ENCODE measurements around the gene JMJD8. TPM values are rescaled to one million over a fixed set of nuclear protein-coding genes. Genes with fewer than 3 reads are reported as not detected.
"Not testable (repeated sequence)": the region's sequence is repeated elsewhere in the genome, so short reads cannot be mapped to it uniquely, and the experiment has no call there.

The JMJD8 gene
- total RNA-seq, 2 experiments from 2014 or later: 22.0 to 23.6 TPM

DNA sequence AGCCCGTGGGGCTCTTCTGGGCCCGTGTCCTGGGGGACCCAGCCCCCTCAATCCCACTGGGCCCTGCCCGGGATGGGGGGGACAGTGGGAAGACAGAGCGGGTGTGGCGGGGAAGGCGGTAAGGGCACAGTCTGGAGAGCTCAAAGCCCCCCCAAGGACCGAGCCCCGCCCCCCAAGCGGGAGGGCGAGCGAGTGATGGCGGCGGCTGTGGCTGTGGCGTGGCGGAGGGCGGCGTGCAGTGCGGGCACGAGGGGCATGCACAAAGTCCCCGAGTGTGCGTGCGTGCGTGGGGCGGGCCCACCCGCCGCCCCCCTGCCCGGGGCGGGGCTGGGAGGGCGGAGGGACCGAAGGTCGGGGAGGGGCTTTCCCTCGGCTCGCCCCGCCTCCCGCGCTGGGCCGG is 9.6 kb upstream of the JMJD8 start:
- POLR2A ChIA-PET: interaction anchor here (1.8 to 4.1 kb wide), 3 partner anchors 10 to 27 kb away, joined by 6 to 55 read pairs (median 7); partner anchors contain the start of genes ANTKMT, JMJD8 and STUB1

DNA sequence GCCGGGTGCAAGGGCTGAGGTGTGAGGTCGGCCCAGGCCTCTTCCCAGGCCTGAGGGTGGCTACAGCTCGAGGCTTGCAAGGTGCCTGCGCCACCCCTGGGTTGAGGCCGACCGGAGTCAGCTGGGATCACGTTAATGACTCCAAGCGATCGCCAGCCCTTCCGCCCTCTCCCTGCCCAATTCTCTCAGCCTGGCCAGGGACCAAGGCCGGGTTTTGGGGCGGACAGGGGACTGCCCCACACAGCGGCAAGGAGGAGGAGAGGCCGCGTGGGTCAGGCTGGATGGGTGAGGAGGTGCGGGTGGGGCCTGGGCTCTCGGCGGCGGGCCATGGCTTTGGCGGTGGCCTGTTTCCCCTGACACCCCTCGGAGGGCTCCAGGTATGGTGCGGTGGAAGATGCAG is 9.2 kb upstream of the JMJD8 start:
- no peaks in the 10 kb centered on the region for H3K27me3 ChIP-seq (ENCODE audit: control insufficient read depth in 1 of 2, insufficient read depth in 2 of 2, low read length in 2 of 2)
- no peaks in the 10 kb centered on the region for H3K9me3 Mint-ChIP-seq
- peak overlapping the region; percentile 80 for H3K4me3 Mint-ChIP-seq
- peak in 1 of 14 experiments; percentile 57 for DNase-seq
- H3K4me1 Mint-ChIP-seq (ENCODE audit: low read depth): peaks cover 22% of the 10 kb centered on the region
- TF ChIP-seq, protein P1, sequence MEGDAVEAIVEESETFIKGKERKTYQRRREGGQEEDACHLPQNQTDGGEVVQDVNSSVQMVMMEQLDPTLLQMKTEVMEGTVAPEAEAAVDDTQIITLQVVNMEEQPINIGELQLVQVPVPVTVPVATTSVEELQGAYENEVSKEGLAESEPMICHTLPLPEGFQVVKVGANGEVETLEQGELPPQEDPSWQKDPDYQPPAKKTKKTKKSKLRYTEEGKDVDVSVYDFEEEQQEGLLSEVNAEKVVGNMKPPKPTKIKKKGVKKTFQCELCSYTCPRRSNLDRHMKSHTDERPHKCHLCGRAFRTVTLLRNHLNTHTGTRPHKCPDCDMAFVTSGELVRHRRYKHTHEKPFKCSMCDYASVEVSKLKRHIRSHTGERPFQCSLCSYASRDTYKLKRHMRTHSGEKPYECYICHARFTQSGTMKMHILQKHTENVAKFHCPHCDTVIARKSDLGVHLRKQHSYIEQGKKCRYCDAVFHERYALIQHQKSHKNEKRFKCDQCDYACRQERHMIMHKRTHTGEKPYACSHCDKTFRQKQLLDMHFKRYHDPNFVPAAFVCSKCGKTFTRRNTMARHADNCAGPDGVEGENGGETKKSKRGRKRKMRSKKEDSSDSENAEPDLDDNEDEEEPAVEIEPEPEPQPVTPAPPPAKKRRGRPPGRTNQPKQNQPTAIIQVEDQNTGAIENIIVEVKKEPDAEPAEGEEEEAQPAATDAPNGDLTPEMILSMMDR (IDR thresholded peaks at IDR 0.05): no peak
- H3K36me3 ChIP-seq (ENCODE audit: insufficient read depth, low read length): no peaks in the 10 kb centered on the region
- H3K27ac ChIP-seq (ENCODE audit: low read depth in 1 of 2, low read length in 2 of 2): no peak overlapping the region
- H3K36me3 Mint-ChIP-seq (ENCODE audit: low read depth): peaks cover 5% of the 10 kb centered on the region
- peaks cover 58% of the 10 kb centered on the region for H3K4me1 ChIP-seq (ENCODE audit: insufficient read depth, low read length)
- peaks cover 0 to 7% of the 10 kb centered on the region in 2 experiments for H3K9me3 ChIP-seq (ENCODE audit: control insufficient read depth in 1 of 2, insufficient read depth in 1 of 2, low read length in 2 of 2)
- H3K27me3 Mint-ChIP-seq: no peaks in the 10 kb centered on the region
- ATAC-seq (ENCODE audit: poor library complexity): no peak
- no peak overlapping the region for H3K4me3 ChIP-seq (ENCODE audit: low read length)
- ChIA-PET CTCF (no interaction called here), POLR2A (interaction anchor here (1.8 to 4.1 kb wide), 3 partner anchors 9 to 28 kb away, joined by 6 to 55 read pairs (median 7); partner anchors contain the start of genes ANTKMT, JMJD8 and STUB1)
- intact Hi-C loops (cut with DNase I, micrococcal nuclease): loop anchor here in 1 of 2 experiments (10.0 kb wide), 2 partner anchors 721 to 1271 kb away; partner anchors contain the start of genes RNF151, RPS2 and UNKL
- no peak overlapping the region for H3K27ac Mint-ChIP-seq

More for the DNA sequence above, 9.6 kb upstream of the JMJD8 start:
- H3K27me3 ChIP-seq (ENCODE audit: control insufficient read depth in 1 of 2, insufficient read depth in 2 of 2, low read length in 2 of 2): no peaks in the 10 kb centered on the region
- no peaks in the 10 kb centered on the region for H3K9me3 Mint-ChIP-seq
- DNase-seq: peak in 5 of 14 experiments; percentile 35 to 82 (median 49)
- H3K36me3 Mint-ChIP-seq (ENCODE audit: low read depth): peaks cover 5% of the 10 kb centered on the region
- peaks cover 0 to 7% of the 10 kb centered on the region in 2 experiments for H3K9me3 ChIP-seq (ENCODE audit: control insufficient read depth in 1 of 2, insufficient read depth in 1 of 2, low read length in 2 of 2)
- H3K4me1 Mint-ChIP-seq (ENCODE audit: low read depth): peaks cover 22% of the 10 kb centered on the region
- intact Hi-C loops (cut with DNase I, micrococcal nuclease): loop anchor here in 1 of 2 experiments (10.0 kb wide), 2 partner anchors 721 to 1271 kb away; partner anchors contain the start of genes RNF151, RPS2 and UNKL
- peaks cover 58% of the 10 kb centered on the region for H3K4me1 ChIP-seq (ENCODE audit: insufficient read depth, low read length)
- TF ChIP-seq, protein P1 (IDR thresholded peaks at IDR 0.05): no peak
- no peak overlapping the region for H3K4me3 ChIP-seq (ENCODE audit: low read length)
- no peaks in the 10 kb centered on the region for H3K36me3 ChIP-seq (ENCODE audit: insufficient read depth, low read length)
- no peaks in the 10 kb centered on the region for H3K27me3 Mint-ChIP-seq
- H3K27ac Mint-ChIP-seq: no peak overlapping the region
- ATAC-seq (ENCODE audit: poor library complexity): peak; percentile 28
- peak overlapping the region; percentile 80 for H3K4me3 Mint-ChIP-seq
- CTCF ChIA-PET: no interaction called here
- no peak overlapping the region for H3K27ac ChIP-seq (ENCODE audit: low read depth in 1 of 2, low read length in 2 of 2)

DNA sequence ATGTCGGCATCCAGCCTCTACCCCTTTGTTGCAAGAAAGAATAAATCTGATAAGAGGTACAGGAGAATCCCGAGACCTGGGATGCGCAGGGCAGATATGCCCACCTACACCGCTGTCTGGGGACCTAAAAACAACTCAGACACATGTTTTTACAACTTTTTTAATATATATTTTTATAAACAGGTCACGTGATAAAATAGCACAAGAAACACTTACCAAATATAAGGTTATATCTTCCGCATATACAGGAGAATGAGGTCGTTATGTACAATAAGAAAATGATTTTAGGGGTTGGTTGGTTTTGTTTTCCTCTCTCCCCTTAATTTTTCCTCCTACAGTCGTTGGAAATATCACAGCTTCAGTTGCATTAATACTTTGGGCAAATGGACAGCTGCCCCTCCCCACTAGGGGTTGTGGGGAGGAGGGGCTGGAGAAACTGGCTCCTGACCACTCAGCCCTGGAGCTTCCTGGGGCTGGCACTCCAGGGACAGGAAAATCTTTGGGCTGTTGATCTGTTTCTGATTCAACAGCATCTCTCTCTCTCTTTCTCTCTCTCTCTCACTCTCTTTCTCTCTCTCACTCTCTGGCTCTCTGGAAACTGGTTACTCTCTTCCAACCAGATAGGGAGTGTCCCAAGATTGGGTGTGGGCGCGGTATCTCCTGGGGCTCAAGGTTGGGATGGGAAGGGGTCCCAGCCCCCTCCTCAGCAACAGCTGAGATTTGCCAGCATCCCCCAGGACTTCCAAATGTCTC is 8.4 kb upstream of the JMJD8 start:
- DNase-seq (no peak), ATAC-seq (ENCODE audit: poor library complexity) (no peak)
- peak overlapping the region; percentile 80 for H3K4me3 Mint-ChIP-seq
- Histone ChIP-seq H3K9me3 (ENCODE audit: control insufficient read depth in 1 of 2, insufficient read depth in 1 of 2, low read length in 2 of 2) (peaks cover 0 to 7% of the 10 kb centered on the region in 2 experiments), H3K27ac (ENCODE audit: low read depth in 1 of 2, low read length in 2 of 2) (no peak overlapping the region), H3K4me1 (ENCODE audit: insufficient read depth, low read length) (peaks cover 56% of the 10 kb centered on the region), H3K27me3 (ENCODE audit: control insufficient read depth in 1 of 2, insufficient read depth in 2 of 2, low read length in 2 of 2) (no peaks in the 10 kb centered on the region), H3K4me3 (ENCODE audit: low read length) (no peak overlapping the region), H3K36me3 (ENCODE audit: insufficient read depth, low read length) (no peaks in the 10 kb centered on the region)
- CTCF ChIA-PET: no interaction called here
- intact Hi-C loops (cut with DNase I, micrococcal nuclease): loop anchor here in 1 of 2 experiments (10.0 kb wide), 2 partner anchors 722 to 1272 kb away; partner anchors contain the start of genes RNF151, RPS2 and UNKL
- H3K36me3 Mint-ChIP-seq (ENCODE audit: low read depth): peaks cover 5% of the 10 kb centered on the region
- TF ChIP-seq, protein P1 (IDR thresholded peaks at IDR 0.05): no peak
- POLR2A ChIA-PET: interaction anchor here (1.3 to 4.1 kb wide), 5 partner anchors 8 to 28 kb away, joined by 3 to 55 read pairs (median 6); partner anchors contain the start of genes ANTKMT, JMJD8, RHOT2 and STUB1
- peak overlapping the region; percentile 57 for H3K27ac Mint-ChIP-seq
- no peaks in the 10 kb centered on the region for H3K9me3 Mint-ChIP-seq
- H3K4me1 Mint-ChIP-seq (ENCODE audit: low read depth): peaks cover 22% of the 10 kb centered on the region
- no peaks in the 10 kb centered on the region for H3K27me3 Mint-ChIP-seq

DNA sequence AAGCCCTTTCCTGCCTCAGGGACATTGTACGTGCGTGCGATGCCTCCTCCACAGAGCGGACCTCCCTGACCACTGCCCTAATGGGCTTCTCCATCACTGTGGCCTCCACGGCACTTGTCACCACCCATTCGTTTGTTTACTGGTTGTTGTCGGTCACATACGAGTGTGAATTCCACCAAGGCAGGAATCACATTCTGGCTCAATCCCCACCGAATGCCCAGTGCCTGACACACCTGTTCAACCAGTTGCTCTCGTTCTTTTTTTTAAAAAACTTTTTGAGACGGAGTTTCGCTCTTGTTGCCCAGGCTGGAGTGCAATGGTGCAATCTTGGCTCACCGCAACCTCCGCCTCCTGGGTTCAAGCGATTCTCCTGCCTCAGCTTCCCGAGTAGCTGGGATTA is 7.1 kb upstream of the JMJD8 start:
- H3K9me3 ChIP-seq (ENCODE audit: control insufficient read depth in 1 of 2, insufficient read depth in 1 of 2, low read length in 2 of 2); H3K36me3 Mint-ChIP-seq (ENCODE audit: low read depth); H3K27ac ChIP-seq (ENCODE audit: low read depth in 1 of 2, low read length in 2 of 2); H3K27ac Mint-ChIP-seq; H3K4me3 ChIP-seq (ENCODE audit: low read length); H3K27me3 ChIP-seq (ENCODE audit: control insufficient read depth in 1 of 2, insufficient read depth in 2 of 2, low read length in 2 of 2); DNase-seq; CTCF ChIA-PET; H3K36me3 ChIP-seq (ENCODE audit: insufficient read depth, low read length); H3K9me3 Mint-ChIP-seq; ATAC-seq (ENCODE audit: poor library complexity); H3K27me3 Mint-ChIP-seq: not testable (repeated sequence)
- H3K4me1 ChIP-seq (ENCODE audit: insufficient read depth, low read length): peaks cover 51% of the 10 kb centered on the region
- Mint-ChIP-seq H3K4me3 (peak overlapping the region; percentile 96), H3K4me1 (ENCODE audit: low read depth) (peaks cover 22% of the 10 kb centered on the region)
- intact Hi-C loops (cut with DNase I, micrococcal nuclease): loop anchor here in 1 of 2 experiments (10.0 kb wide), 2 partner anchors 724 to 1274 kb away; partner anchors contain the start of genes RNF151, RPS2 and UNKL
- POLR2A ChIA-PET: interaction anchor here (0.7 to 2.2 kb wide), 4 partner anchors 11 to 116 kb away, joined by 3 to 8 read pairs (median 3); partner anchors contain the start of genes CHTF18, RHOT2, RPUSD1 and STUB1

Measured in CD4-positive, alpha-beta T cell (primary cell).